Stimulated activated CD4-positive, alpha-beta T cell treated with anti-CD3 and anti-CD28 coated beads, TNF-alpha, amount 100 ng/mL, for 4 hours (primary cell): Measurements from ENCODE around the gene HBG2.
"Not testable (repeated sequence)": the region's sequence is repeated elsewhere in the genome, so short reads cannot be mapped to it uniquely, and the experiment has no call there.

Experiments used
- DNase-seq, 3 experiments: peaks; one replicate each; pipeline ENCODE4 v3.0.0-alpha.2; 2020; ENCODE audit warnings: low read depth in 3 of 3

The HBG2 gene

DNA sequence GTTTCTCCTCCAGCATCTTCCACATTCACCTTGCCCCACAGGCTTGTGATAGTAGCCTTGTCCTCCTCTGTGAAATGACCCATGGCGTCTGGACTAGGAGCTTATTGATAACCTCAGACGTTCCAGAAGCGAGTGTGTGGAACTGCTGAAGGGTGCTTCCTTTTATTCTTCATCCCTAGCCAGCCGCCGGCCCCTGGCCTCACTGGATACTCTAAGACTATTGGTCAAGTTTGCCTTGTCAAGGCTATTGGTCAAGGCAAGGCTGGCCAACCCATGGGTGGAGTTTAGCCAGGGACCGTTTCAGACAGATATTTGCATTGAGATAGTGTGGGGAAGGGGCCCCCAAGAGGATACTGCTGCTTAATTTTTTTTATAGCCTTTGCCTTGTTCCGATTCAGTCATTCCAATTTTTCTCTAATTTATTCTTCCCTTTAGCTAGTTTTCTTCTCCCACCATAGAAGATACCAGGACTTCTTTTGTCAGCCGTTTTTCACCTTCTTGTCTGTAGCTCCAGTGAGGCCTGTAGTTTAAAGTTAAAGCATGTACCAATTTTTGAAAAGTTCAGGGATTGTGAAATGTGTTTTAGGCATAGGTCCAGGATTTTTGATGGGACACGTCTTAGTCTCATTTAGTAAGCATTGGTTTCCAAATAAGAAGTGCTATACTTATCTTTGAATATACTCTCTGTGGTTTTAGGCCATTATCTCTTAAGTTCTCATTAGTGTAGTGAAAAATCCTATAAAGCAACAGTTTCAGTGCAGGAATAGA is at the start of gene HBG2:
TSS of gene HBG2 (minus strand) at position 136 of the 768 bp plus-strand sequence. CDS start at position 83, 53 bp downstream.
- not testable (repeated sequence) for DNase-seq

DNA sequence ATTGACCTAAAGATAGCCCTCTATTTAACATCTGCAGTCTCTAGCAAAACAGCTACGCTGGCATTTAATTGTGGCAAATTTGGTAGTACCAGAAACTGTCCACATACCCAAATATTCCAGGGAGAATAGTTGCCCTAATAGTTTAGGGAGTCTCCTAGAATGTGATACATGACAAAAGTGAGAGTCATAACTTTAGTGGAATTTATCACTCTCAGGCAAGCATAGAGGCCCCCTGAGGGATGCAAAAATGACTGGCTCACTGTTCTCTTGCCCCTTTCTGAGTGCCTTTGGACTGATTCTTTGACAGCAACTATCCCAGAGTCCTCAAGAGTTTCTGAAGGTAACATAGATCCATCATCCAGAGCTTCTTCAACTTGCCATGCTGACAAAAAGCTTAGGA is 49.5 kb upstream of the HBG2 start:
- DNase-seq: no peak

DNA sequence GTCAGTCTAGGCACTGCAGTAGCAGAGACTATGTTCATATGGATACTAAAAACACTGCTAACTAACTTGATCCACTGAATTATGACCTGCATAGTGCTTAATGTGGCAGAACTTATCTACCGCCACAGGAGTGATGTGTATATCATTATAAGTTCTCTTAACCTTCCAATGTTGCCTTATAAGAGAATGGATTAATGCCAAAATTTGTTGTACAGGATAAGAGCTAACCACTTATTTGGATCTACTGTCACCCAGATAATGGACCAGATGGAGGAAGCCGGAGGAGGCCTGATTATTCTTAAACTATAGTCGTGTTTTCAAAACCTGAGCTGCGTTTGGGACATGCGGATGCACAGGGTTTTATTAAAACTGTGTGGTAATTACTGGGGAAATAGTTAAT is 49.0 kb upstream of the HBG2 start:
- DNase-seq: no peak

DNA sequence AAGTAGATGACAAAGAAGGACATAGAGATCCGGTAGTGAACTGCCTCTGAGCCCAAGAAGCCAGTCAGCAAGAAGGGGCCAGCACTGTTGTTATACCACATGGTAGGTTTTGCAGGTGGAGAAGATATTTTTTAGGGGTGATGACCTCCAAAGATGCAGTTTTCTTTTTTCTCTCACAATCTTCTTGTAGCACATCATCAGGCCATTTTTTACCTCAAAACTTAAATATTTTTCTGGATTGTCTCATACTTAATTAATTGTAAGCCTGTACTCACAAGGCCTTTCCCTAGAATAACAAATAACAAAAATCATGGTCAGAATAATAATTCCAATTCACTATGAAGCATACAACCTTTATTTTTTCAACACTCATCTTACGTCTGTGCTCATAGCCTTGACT is 47.3 kb upstream of the HBG2 start, which contains the start of gene OR51B4:
TSS of gene OR51B4 (minus strand) at position 101 of the 400 bp plus-strand sequence. CDS start at position 101, 0 bp downstream.
- DNase-seq: no peak

DNA sequence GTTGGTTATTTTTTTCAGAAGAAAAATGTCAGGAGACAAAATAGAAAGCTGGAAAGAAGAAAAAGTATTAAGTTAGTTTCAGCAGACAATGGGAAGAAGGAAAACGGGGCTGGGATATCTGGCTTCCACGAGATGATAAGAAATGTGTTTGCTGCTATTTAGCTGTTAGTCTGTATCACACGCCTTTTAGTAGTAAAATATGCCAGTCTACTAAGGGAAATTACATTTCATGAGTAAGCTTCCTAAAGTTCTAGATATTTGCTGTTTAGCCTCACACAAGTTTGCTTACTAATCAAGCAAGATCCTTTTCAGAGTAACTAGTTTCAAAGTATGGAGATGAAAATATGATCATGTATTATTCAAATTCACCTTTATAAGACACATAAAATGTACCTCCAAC is 45.7 kb upstream of the HBG2 start:
- no peak for DNase-seq

DNA sequence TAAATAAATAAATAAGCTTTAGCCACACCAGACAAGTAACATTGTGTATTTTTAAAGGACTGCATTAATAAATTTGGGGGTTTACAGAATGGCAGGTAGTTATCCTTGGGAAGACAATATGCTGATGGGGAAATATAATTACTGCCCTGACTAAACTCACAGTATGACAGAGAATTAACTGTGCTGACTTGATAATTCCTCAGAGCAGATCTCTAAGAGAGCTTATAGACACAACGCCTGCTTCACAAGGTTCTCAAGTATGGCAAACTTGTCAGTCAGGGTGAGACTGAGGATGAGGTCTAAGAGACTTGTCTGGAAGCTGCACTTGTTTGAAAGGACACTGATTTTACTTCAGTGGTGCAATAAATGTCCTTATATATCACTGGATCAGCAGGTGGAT is 43.9 kb upstream of the HBG2 start:
- DNase-seq: no peak

DNA sequence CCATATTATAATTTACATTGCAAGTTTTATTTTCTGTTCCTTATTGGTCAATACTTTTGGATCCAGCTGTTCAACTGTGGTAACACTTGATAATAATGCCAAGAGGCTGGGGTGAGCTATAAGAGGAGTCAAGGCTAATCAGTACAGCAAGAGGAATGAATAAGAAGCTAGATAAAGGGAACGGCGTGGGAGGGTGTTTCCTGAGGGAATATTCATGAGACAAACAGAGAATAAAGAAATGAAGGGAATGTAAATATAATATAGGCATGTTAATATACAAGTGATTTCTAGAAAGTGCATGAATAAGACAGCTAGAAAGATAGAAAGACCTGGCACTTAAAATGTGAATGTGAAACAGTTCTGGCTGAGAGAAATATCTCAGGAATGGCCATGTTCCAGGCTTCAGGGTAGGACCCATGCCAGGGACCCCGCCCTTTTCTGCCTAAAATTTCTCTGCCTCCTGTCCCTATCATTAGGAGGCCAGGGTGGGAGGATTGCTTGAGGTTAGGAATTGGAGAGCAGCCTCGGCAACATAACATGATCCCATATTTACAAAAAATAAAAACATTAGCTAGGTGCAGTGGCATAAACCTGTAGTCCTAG is 43.2 kb upstream of the HBG2 start:
- no peak for DNase-seq

DNA sequence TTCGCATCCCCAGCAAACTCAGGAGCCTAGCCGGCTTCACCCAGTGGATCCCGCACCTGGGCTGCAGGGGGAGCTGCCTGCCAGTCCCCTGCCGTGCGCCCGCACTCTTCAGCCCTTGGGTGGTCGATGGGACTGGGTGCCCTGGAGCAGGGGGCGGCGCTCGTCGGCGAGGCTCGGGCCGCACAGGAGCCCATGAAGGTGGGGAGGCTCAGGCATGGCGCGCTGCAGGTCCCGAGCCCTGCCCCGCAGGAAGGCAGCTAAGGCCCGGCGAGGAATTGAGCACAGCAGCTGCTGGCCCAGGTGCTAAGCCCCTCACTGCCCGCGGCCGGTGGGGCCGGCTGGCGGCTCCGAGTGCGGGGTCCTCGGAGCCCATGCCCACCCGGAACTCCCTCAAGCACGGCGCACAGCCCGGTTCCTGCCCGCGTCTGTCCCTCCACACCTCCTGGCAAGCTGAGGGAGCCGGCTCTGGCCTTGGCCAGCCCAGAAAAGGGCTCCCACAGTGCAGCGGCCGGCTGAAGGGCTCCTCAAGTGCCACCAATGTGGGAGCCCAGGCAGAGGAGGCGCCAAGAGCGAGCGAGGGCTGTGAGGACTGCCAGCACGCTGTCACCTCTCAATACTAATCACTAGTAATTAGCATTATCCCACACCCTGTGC is 39.9 kb upstream of the HBG2 start:
- not testable (repeated sequence) for DNase-seq

DNA sequence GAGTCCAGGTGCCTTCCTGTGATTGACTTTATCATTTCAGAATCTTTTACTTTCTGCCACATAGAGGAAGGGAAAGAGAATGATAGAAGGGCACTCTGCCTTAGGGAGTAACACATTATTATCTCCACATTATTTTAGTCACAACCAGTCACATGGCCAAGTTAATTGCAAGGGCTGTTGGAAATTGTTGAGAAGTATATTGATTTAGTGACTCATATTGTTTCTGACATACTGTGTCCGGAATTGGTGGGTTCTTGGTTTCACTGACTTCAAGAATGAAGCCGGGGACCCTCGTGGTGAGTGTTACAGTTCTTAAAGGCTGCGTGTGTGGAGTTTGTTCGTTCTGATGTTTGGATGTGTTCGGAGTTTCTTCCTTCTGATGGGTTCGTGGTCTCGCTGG is 38.4 kb upstream of the HBG2 start:
- DNase-seq: no peak

DNA sequence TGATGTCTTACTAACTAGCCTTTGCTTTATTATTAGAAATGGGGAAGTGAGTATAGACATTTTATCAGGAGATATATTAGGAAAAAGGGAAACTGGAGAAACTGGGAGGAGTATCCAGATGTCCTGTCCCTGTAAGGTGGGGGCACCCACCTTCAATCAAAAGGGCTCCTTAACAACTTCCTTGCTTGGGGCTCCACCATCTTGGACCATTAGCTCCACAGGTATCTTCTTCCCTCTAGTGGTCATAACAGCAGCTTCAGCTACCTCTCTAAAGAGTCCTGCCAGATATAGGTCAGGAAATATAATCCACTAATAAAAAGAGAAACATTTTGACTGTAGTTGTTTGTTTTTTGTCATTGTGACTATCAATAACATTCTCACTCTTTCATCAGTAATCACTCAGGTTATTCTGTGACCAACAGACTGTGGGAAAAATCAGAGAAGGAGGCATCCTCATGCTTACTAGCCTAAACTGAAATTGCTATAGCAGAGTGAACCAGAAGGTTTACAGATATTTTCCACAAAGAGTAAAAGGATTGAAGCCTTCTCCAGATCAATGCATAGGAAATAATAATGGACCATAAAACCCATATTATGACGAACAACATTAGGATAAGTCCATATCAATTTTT is 36.7 kb upstream of the HBG2 start:
- DNase-seq: no peak

DNA sequence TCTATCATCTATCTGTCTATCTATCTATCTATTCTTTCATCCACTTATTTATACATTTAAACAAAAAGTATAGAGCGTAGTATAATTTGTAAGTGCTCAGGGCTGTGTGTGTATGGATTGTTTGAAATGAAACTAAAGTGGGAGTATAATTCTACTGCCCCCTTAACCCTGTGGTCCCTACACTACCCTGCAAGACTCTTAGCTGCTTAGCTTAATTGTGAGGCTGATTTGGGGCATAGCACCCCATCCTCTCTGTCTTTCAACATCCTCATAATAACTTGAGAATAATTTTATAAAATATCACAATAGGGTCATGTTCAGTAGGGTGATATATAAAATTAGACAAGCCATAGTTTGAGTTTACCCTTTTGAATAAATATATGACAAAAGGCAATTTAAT is 35.5 kb upstream of the HBG2 start:
- no peak for DNase-seq

DNA sequence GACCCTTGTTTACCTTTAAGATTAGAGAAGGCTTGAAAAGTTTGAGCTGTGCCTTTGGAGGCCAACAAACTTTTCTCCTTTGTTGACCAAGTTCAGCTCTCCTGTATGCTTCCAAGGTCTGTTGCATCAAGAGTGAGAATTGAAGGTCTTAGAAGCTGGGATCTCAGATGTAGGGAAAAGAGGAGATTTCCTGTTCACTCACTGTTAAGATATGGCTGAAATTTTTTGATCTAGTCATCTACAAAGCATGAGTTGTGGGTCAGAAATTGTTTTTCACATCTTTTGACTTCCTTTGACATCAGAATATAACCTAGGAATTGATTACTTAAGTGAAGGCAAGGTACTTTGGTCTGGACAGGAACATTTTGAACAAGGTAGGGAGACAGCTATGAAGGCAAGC is 35.1 kb upstream of the HBG2 start:
- no peak for DNase-seq

DNA sequence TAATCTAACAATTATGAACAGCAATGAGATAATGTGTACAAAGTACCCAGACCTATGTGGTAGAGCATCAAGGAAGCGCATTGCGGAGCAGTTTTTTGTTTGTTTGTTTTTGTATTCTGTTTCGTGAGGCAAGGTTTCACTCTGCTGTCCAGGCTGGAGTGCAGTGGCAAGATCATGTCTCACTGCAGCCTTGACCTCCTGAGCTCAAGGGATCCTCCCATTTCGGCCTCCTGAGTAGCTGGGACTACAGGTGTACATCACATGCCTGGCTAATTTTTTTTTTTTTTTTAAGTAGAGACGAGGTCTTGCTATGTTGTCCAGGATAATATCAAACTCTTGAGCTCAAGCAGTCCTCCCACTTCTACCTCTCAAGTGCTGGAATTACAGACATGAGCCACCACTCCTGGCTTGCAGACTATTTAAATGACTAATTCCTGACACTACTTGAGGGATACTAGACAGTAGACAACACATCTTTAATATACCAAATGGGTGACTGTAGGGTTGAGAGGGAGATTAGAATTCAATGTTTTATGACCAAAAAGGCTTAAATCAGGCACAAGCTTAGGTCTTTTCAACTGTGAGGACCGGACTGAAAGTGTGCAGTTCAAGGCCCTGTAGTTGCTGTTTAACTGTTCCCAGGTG is 34.4 kb upstream of the HBG2 start:
- DNase-seq: no peak

DNA sequence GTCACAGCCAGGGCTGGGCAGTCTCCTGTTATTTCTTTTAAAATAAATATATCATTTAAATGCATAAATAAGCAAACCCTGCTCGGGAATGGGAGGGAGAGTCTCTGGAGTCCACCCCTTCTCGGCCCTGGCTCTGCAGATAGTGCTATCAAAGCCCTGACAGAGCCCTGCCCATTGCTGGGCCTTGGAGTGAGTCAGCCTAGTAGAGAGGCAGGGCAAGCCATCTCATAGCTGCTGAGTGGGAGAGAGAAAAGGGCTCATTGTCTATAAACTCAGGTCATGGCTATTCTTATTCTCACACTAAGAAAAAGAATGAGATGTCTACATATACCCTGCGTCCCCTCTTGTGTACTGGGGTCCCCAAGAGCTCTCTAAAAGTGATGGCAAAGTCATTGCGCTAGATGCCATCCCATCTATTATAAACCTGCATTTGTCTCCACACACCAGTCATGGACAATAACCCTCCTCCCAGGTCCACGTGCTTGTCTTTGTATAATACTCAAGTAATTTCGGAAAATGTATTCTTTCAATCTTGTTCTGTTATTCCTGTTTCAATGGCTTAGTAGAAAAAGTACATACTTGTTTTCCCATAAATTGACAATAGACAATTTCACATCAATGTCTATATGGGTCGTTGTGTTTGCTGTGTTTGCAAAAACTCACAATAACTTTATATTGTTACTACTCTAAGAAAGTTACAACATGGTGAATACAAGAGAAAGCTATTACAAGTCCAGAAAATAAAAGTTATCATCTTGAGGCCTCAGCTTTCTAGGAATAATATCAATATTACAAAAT is 33.7 kb upstream of the HBG2 start:
- no peak for DNase-seq

DNA sequence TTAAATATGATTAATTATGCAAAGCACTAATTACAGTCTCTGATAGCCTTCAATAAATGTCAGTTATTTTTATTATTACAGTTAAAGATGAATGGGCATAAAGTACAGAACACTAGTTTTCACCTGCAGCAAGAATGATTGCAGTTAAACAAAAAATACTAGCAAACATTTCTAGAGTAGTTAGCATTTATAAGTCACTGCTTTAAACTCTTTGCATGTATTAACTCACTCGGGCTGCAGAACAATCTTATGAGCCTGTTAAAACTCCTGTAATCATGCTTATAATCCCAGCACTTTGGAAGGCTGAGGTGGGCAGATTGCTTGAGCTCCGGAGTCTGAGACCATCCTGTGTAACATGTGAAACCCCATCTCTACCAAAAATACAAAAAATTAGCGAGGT is 32.3 kb upstream of the HBG2 start:
- DNase-seq: no peak

DNA sequence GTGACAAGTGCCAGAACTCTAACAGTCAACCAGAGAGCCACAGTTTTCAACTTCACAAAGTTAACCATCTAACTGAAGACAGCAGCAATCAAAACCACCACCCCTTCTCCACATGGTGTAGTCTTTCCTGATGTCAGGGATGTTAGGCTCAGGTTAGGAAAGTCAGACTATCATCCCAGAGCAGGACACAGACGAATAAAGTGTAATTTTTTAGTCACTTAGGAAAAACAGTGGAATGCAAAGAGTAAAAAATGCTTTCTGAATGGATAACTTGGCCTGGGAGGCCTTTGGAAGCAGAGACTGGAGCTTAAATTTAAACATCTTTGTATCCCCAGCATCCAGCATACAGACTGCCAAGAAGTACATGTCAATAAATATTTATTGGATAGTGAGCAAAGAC is 31.8 kb upstream of the HBG2 start:
- no peak for DNase-seq

DNA sequence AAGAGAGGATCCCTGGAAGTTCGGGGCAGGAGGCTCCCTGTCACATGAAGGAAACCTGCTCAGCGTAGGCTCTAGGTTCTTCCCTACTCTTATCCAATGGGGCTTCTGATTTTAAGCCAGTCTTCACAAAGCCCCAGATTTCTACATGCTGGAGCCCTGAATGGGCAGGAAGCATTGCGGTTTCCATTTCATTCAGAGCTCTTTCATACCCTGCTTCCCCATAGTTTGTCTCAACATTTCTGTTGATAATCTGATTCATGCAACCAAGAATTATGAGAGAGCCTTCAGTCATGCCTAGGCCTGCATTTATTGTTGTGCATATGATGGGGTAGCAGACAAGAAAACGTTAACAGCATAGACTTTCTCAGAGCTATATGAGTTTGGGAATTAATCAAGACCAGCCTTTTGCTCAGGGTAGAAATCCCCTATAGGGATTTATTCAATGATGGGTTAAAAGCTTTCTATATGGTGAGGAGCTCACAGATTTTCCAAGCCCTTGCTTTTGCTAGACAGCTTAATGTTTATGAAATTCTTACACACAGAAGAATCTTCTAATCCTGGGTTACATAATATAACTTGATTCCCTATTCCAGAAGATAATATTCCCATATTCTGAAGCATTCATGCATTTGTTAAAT is 31.2 kb upstream of the HBG2 start:
- no peak for DNase-seq

DNA sequence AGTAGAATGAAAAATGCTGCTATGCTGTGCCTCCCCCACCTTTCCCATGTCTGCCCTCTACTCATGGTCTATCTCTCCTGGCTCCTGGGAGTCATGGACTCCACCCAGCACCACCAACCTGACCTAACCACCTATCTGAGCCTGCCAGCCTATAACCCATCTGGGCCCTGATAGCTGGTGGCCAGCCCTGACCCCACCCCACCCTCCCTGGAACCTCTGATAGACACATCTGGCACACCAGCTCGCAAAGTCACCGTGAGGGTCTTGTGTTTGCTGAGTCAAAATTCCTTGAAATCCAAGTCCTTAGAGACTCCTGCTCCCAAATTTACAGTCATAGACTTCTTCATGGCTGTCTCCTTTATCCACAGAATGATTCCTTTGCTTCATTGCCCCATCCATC is 30.1 kb upstream of the HBG2 start:
- no peak for DNase-seq

DNA sequence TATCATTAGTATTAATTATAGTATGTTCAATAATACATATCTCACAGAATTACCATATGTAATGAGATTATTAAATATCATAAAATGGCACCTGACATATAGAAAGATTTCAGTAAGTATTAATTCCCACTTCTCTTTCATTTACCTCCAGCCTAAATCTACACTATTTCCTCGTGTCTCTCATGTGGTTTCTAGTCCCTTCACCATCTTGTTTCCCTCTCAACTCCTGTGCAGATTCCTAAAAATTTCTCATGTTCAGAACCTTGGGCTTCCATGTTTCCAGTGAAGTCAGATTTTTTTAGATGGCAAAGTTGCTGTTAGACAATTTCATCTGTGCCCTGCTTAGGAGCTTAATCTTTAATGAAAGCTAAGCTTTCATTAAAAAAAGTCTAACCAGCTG is 29.3 kb upstream of the HBG2 start:
- no peak for DNase-seq

DNA sequence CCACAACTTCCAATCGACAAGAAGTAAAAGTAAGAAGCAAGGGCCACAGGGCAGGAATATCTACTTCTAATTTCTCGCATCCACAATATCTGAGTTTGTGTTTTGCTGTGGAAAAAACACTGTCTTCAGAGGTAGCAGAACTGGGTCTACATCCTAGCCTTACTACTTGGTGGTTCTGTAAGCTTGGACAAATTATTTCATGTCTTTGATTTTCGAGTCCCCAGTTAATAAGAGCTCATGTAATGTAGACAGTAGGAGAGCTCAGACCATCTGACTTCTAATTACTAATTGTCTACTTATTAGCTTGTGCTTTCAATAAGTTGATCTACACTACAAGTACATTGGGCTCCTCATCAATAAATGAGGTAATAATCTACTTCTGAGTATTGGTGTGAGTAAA is 28.5 kb upstream of the HBG2 start:
- DNase-seq: no peak

DNA sequence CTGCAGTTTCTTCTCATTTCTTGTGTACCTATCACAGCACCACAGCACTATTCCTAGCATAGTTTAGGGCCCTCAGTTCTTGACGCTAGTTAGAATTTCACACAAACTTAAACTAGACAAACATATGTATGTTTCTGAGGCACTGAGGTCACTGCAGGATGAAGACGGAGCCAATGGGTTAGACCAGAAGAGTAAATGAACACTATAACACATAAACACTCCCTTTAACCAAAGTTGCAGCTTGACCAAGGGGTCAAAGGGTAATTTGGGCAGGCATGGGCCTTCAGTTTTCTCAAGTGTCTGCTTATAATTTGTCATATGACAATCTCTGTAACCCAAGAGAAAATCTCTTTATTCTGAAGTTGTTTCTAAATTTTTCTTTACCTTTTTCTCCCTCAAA is 28.0 kb upstream of the HBG2 start:
- no peak for DNase-seq
